GM18517 (cell line): Measurements from ENCODE around the gene PCDH9.
"Not testable (repeated sequence)": the region's sequence is repeated elsewhere in the genome, so short reads cannot be mapped to it uniquely, and the experiment has no call there.

Experiments used
- ATAC-seq: cut with Tn5 transposase; IDR thresholded peaks from one replicate; pipeline ENCODE4 v1.9.1; 2021; ENCODE audit warnings: mild to moderate bottlenecking, moderate library complexity; ENCODE audit not compliant: unreplicated experiment

The PCDH9 gene

GRCh38 chr13:66927562-66927961 lies 302.6 kb downstream of the PCDH9 start:
- no peak for ATAC-seq

- no peak for ATAC-seq
These were observed 303.1 kb downstream of the PCDH9 start for GRCh38 chr13:66926851-66927524.

GRCh38 chr13:66926200-66926850 lies 303.8 kb downstream of the PCDH9 start:
- no peak for ATAC-seq

GRCh38 chr13:66922444-66922843 lies 307.7 kb downstream of the PCDH9 start:
- ATAC-seq: no peak

GRCh38 chr13:66921437-66921836 lies 308.7 kb downstream of the PCDH9 start:
- no peak for ATAC-seq

- no peak for ATAC-seq
These were observed 314.4 kb downstream of the PCDH9 start for GRCh38 chr13:66915596-66916185.

GRCh38 chr13:66914155-66914554 lies 316.0 kb downstream of the PCDH9 start:
- no peak for ATAC-seq

GRCh38 chr13:66911411-66911939 lies 318.7 kb downstream of the PCDH9 start:
- no peak for ATAC-seq

GRCh38 chr13:66899955-66900354 lies 330.2 kb downstream of the PCDH9 start:
- no peak for ATAC-seq

GRCh38 chr13:66896933-66897332 lies 333.2 kb downstream of the PCDH9 start:
- no peak for ATAC-seq

- ATAC-seq: no peak
These were observed 334.4 kb downstream of the PCDH9 start for GRCh38 chr13:66895780-66896179.

- ATAC-seq: no peak
These were observed 334.8 kb downstream of the PCDH9 start for GRCh38 chr13:66895320-66895719.

- ATAC-seq: no peak
These were observed 341.4 kb downstream of the PCDH9 start for GRCh38 chr13:66888698-66889097.

GRCh38 chr13:66887088-66887487 lies 343.0 kb downstream of the PCDH9 start:
- peak; percentile 81 for ATAC-seq

GRCh38 chr13:66886264-66886663 lies 343.9 kb downstream of the PCDH9 start:
- no peak for ATAC-seq

- ATAC-seq: not testable (repeated sequence)
These were observed 349.0 kb downstream of the PCDH9 start for GRCh38 chr13:66881170-66881569.

- no peak for ATAC-seq
These were observed 350.1 kb downstream of the PCDH9 start for GRCh38 chr13:66879988-66880387.

GRCh38 chr13:66875264-66875663 lies 354.9 kb downstream of the PCDH9 start:
- ATAC-seq: no peak

- ATAC-seq: no peak
These were observed 365.5 kb downstream of the PCDH9 start for GRCh38 chr13:66864627-66865026.

- no peak for ATAC-seq
These were observed 369.2 kb downstream of the PCDH9 start for GRCh38 chr13:66860878-66861417.

GRCh38 chr13:66859934-66860877 lies 369.9 kb downstream of the PCDH9 start:
- ATAC-seq: no peak
